CD4-positive, alpha-beta T cell (primary cell): ENCODE results near the gene ATP8B2. TPM values are rescaled to one million over a fixed set of nuclear protein-coding genes. Genes with fewer than 3 reads are reported as not detected.

ENCODE experiments used
- ATAC-seq: fragments of 200-7000 bp; cut with Tn5 transposase; one replicate; pipeline ENCODE4 v1.10.0; 2022; ENCODE audit warnings: mild to moderate bottlenecking; ENCODE audit not compliant: poor library complexity
- CTCF ChIA-PET: fragments of 350-600 bp; sonication (Branson Sonifier 250); formaldehyde crosslinking; loops from one replicate; lab custom pipeline; 2021; ENCODE audit warnings: antibody characterized with exemption, inconsistent platforms; lab: Charles Lee
- POLR2A ChIA-PET: fragments of 350-600 bp; sonication (Branson Sonifier 250); formaldehyde crosslinking; loops from one replicate; lab custom pipeline; 2021; ENCODE audit warnings: antibody characterized with exemption, inconsistent platforms; lab: Charles Lee
- DNase-seq, 14 experiments: peaks; one replicate each; pipeline ENCODE4 v3.0.0-alpha.2; 2013 to 2020; ENCODE audit warnings: mixed read lengths in 2 of 14
- H3K27ac ChIP-seq, 2 donors: one replicate each; pipeline versions ENCODE4 v1.5.1 to v1.7.0; 2013; ENCODE audit warnings: low read length in 2 of 2, low read depth in 1 of 2, mild to moderate bottlenecking in 1 of 2
- H3K27me3 ChIP-seq, 2 experiments: 1 replicate in 1 of 2; 2 replicates in 1 of 2; pipeline versions ENCODE4 v1.6.1 to v1.7.0; 2013; ENCODE audit warnings: low read length in 2 of 2, control low read depth in 1 of 2, mild to moderate bottlenecking in 1 of 2, moderate library complexity in 1 of 2; ENCODE audit not compliant: insufficient read depth in 2 of 2, control insufficient read depth in 1 of 2
- H3K36me3 ChIP-seq: one replicate; pipeline ENCODE4 v1.6.1; 2013; ENCODE audit warnings: low read length, control low read depth; ENCODE audit not compliant: insufficient read depth
- H3K4me1 ChIP-seq: one replicate; pipeline ENCODE4 v1.6.1; 2013; ENCODE audit warnings: low read length, control low read depth; ENCODE audit not compliant: insufficient read depth
- H3K4me3 ChIP-seq: one replicate; pipeline ENCODE4 v1.5.1; 2013; ENCODE audit warnings: mild to moderate bottlenecking, low read length, moderate library complexity
- H3K9me3 ChIP-seq, 2 experiments: 1 replicate in 1 of 2; 2 replicates in 1 of 2; pipeline versions ENCODE4 v1.6.1 to v1.7.0; 2013; ENCODE audit warnings: low read length in 2 of 2, mild to moderate bottlenecking in 2 of 2, control low read depth in 1 of 2, moderate library complexity in 1 of 2; ENCODE audit not compliant: control insufficient read depth in 1 of 2, insufficient read depth in 1 of 2
- H3K27ac Mint-ChIP-seq: one replicate; pipeline ENCODE4 v1.8.0; 2020; ENCODE audit warnings: mixed read lengths
- H3K27me3 Mint-ChIP-seq: one replicate; pipeline ENCODE4 v1.8.0; 2021; ENCODE audit warnings: mixed read lengths
- H3K36me3 Mint-ChIP-seq: one replicate; pipeline ENCODE4 v1.8.0; 2021; ENCODE audit warnings: low read depth, mixed read lengths
- H3K4me1 Mint-ChIP-seq: one replicate; pipeline ENCODE4 v1.8.0; 2021; ENCODE audit warnings: low read depth, mixed read lengths
- H3K4me3 Mint-ChIP-seq: one replicate; pipeline ENCODE4 v1.8.0; 2020; ENCODE audit warnings: mild to moderate bottlenecking, mixed read lengths
- H3K9me3 Mint-ChIP-seq: one replicate; pipeline ENCODE4 v1.8.0; 2020; ENCODE audit warnings: mixed read lengths
- CTCF ChIP-seq: fragments of 200-600 bp; IDR thresholded peaks from one replicate; pipeline ENCODE4 v1.8.0; 2022; ENCODE audit warnings: antibody characterized with exemption, mild to moderate bottlenecking
- intact Hi-C, 2 experiments: fragments of 100-400 bp; cut with DNase I in 1 of 2; cut with micrococcal nuclease in 1 of 2; formaldehyde crosslinking; loops; one replicate each; pipeline versions ENCODE4 v1.15.1 to v1.9.0; 2023 to 2025; cut with DNase I, micrococcal nuclease
- total RNA-seq, 174 experiments: library from RNA in 2 of 174; stranded (reverse) in 2 of 174; gene quantifications; one replicate each; pipeline ENCODE4 v1.2.3 and lab custom pipeline; 2021 to 2026

ATP8B2 gene
- total RNA-seq, 2 experiments from 2014 or later, result 72.7 to 80.7 TPM

DNA sequence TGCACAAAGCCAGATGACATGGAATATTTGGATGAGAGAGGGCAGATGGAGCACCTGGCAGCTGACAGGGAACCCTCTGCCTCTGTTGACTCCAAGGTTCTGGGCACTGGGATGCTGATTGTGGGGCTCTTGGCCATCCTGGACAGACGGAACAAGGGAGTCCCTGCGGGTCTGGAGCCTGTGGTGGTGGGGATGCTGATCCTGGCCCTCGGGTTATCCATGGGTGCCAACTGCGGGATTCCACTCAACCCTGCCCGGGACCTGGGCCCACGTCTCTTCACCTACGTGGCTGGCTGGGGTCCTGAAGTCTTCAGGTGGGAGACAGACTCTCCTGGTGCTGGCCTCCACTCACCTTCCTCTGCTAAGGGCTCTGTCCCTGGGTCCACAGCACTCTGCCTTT is 1.8 kb upstream of the ATP8B2 start:
- ATAC-seq (no peak), DNase-seq (no peak)
- no peak for TF ChIP-seq CTCF
- H3K27ac Mint-ChIP-seq, result no peak overlapping the region
- Histone ChIP-seq H3K4me1 (peaks cover 40% of the 10 kb centered on the region), H3K4me3 (no peak overlapping the region), H3K27ac (no peak overlapping the region), H3K9me3 (no peaks in the 10 kb centered on the region), H3K27me3 (no peaks in the 10 kb centered on the region), H3K36me3 (no peaks in the 10 kb centered on the region)
- H3K4me1 Mint-ChIP-seq, result peaks cover 26% of the 10 kb centered on the region
- peaks cover 24% of the 10 kb centered on the region for H3K36me3 Mint-ChIP-seq
- POLR2A ChIA-PET, result interaction anchor here (1.1 to 6.6 kb wide), 2 partner anchors 13 to 21 kb away, joined by 3 to 94 read pairs; no protein-coding TSS in a partner anchor
- peak overlapping the region; percentile 94 for H3K4me3 Mint-ChIP-seq
- intact Hi-C loops, result loop anchor here (10.0 kb wide), 2 partner anchors 221 to 761 kb away; no protein-coding TSS in a partner anchor
- no peaks in the 10 kb centered on the region for H3K9me3 Mint-ChIP-seq
- H3K27me3 Mint-ChIP-seq, result no peaks in the 10 kb centered on the region
- CTCF ChIA-PET, result interaction anchor here (3.4 to 5.2 kb wide), 2 partner anchors 12 to 20 kb away, joined by 23 to 61 read pairs; no protein-coding TSS in a partner anchor

DNA sequence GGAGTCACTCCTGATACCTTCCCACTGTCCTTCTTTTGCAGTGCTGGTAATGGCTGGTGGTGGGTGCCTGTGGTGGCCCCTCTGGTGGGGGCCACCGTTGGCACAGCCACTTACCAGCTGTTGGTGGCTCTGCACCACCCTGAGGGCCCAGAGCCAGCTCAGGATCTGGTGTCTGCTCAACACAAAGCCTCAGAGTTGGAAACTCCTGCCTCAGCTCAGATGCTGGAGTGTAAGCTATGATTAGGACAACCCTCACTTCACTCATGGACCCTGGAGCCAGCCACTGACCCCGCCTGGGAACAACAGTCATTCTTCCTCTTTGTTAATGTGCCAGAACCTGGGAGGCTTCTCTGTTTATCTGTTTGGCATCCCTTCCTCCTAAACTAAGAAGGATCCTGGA is 1.1 kb upstream of the ATP8B2 start:
- intact Hi-C loops, result loop anchor here (1.0 to 10.0 kb wide), 6 partner anchors 11 to 761 kb away; partner anchors contain the start of gene UBAP2L (in 1 of the 2)
- DNase-seq, result peak in 1 of 14 experiments; percentile 35
- no peaks in the 10 kb centered on the region for H3K9me3 ChIP-seq
- ChIA-PET POLR2A (interaction anchor here (1.0 to 6.6 kb wide), 5 partner anchors 12 to 83 kb away, joined by 3 to 94 read pairs (median 3); no protein-coding TSS in a partner anchor), CTCF (interaction anchor here (1.3 to 5.2 kb wide), 3 partner anchors 11 to 79 kb away, joined by 3 to 61 read pairs (median 23); no protein-coding TSS in a partner anchor)
- Mint-ChIP-seq H3K27ac (peak overlapping the region; percentile 90), H3K36me3 (peaks cover 26% of the 10 kb centered on the region), H3K27me3 (no peaks in the 10 kb centered on the region), H3K4me1 (peaks cover 29% of the 10 kb centered on the region), H3K4me3 (peak overlapping the region; percentile 94), H3K9me3 (no peaks in the 10 kb centered on the region)
- no peak for TF ChIP-seq CTCF
- no peak overlapping the region for H3K27ac ChIP-seq
- no peaks in the 10 kb centered on the region for H3K27me3 ChIP-seq
- H3K4me1 ChIP-seq, result peaks cover 45% of the 10 kb centered on the region
- H3K36me3 ChIP-seq, result peaks cover 3% of the 10 kb centered on the region
- no peak for ATAC-seq
- H3K4me3 ChIP-seq, result peak overlapping the region; percentile 70

DNA sequence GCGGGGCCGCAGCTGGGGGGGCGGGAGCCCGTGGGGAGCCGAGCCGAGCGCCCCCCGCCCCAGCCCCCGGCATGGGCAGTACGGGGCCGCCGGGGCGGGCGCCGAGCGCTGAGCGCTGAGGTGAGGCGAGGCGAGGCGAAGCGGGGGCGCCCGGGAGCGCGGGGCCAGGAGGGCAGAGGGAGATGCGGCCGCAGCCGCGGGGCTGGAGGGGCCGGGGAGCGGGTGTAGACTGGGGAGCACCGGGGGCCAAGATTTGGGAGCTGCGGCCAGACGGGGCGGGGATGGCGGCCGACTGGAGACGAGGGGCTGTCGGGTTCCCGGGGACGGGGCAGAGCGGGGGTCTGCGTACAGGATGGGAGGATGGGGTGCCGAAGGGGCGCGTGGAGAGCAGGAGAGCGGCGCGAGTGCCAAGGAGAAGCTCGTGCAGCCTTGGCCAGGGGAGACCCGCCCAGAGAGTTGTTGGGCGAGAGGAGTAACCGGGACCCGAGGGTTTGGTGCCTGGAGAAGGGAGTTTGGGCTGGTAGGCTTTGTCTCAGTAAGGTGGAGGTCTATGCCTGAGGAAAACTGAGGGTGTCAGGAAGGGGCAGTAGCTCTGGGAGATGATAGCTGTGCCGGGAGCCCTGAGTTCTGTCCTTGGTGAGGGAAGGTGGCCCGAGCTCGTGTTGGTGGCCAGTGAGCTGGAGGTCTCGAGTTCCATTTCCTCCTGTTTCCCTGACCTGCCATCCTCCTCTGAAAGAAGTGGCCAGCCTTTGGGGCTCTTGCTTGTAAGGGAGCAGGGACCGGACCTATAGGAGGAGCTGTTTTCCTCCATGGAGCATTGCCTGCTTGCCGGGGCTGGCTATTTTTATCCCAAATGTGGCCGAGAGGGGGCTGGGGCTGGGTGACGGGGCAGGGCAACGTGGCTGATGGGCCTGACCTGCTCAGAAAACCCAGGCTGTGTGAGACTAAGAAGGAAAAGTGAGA is 539 bp downstream of the ATP8B2 start:
- ATAC-seq, result peak; percentile 0
- Mint-ChIP-seq H3K27ac (peak overlapping the region; percentile 90), H3K4me3 (peak overlapping the region; percentile 92), H3K9me3 (no peaks in the 10 kb centered on the region), H3K27me3 (no peaks in the 10 kb centered on the region), H3K4me1 (peaks cover 45% of the 10 kb centered on the region), H3K36me3 (peaks cover 39% of the 10 kb centered on the region)
- no peaks in the 10 kb centered on the region for H3K27me3 ChIP-seq
- peak; percentile 14 for TF ChIP-seq CTCF
- peak in 7 of 14 experiments; percentile 18 to 77 (median 30) for DNase-seq
- ChIA-PET CTCF (interaction anchor here (0.9 to 5.2 kb wide), 6 partner anchors 10 to 153 kb away, joined by 3 to 61 read pairs (median 4); no protein-coding TSS in a partner anchor), POLR2A (interaction anchor here (0.5 to 6.6 kb wide), 12 partner anchors 10 to 648 kb away, joined by 3 to 94 read pairs (median 3); partner anchors contain the start of gene DENND4B)
- peaks cover 17% of the 10 kb centered on the region for H3K36me3 ChIP-seq
- H3K9me3 ChIP-seq, result no peaks in the 10 kb centered on the region
- H3K27ac ChIP-seq, result peak overlapping the region; percentile 80 to 86
- peaks cover 62% of the 10 kb centered on the region for H3K4me1 ChIP-seq
- H3K4me3 ChIP-seq, result peak overlapping the region; percentile 70
- intact Hi-C loops, result loop anchor here (1.0 to 10.0 kb wide), 6 partner anchors 9 to 759 kb away; partner anchors contain the start of genes UBAP2L (in 1 of the 2) and UBE2Q1 (in 1 of the 2)
